GM21786 (cell line): ENCODE measurements around the gene LSAMP.
"Not testable (repeated sequence)": the region's sequence is repeated elsewhere in the genome, so short reads cannot be mapped to it uniquely, and the experiment has no call there.

Source experiments
- ATAC-seq: cut with Tn5 transposase; IDR thresholded peaks from one replicate; pipeline ENCODE4 v1.9.1; 2021; ENCODE audit not compliant: unreplicated experiment

LSAMP gene

GRCh38 chr3:115783938-115784738, 661.1 kb downstream of the LSAMP start:
- ATAC-seq: peak; percentile 88

- not testable (repeated sequence) for ATAC-seq
Measured at GRCh38 chr3:115783426-115783825, 661.9 kb downstream of the LSAMP start.

GRCh38 chr3:115779011-115779410, 666.3 kb downstream of the LSAMP start:
- no peak for ATAC-seq

GRCh38 chr3:115772951-115773350, 672.3 kb downstream of the LSAMP start:
- no peak for ATAC-seq

GRCh38 chr3:115768661-115769060, 676.6 kb downstream of the LSAMP start:
- no peak for ATAC-seq

- ATAC-seq: no peak
Measured at GRCh38 chr3:115766587-115767482, 678.5 kb downstream of the LSAMP start.

GRCh38 chr3:115761927-115762305, 683.4 kb downstream of the LSAMP start:
- ATAC-seq: no peak

- ATAC-seq: no peak
Measured at GRCh38 chr3:115760716-115761115, 684.6 kb downstream of the LSAMP start.

GRCh38 chr3:115758076-115758763, 687.1 kb downstream of the LSAMP start:
- no peak for ATAC-seq

GRCh38 chr3:115752978-115753377, 692.3 kb downstream of the LSAMP start:
- ATAC-seq: not testable (repeated sequence)
